IPS-NIHi11 (cell line): Measurements from ENCODE around the gene UACA.
A peak's percentile ranks its signal among the peaks of the same experiment; 100 is the strongest.

Experiments used
- DNase-seq: peaks from one replicate; pipeline ENCODE4 v3.0.0; 2012; ENCODE audit warnings: mixed read lengths, low spot score

The UACA gene

DNA sequence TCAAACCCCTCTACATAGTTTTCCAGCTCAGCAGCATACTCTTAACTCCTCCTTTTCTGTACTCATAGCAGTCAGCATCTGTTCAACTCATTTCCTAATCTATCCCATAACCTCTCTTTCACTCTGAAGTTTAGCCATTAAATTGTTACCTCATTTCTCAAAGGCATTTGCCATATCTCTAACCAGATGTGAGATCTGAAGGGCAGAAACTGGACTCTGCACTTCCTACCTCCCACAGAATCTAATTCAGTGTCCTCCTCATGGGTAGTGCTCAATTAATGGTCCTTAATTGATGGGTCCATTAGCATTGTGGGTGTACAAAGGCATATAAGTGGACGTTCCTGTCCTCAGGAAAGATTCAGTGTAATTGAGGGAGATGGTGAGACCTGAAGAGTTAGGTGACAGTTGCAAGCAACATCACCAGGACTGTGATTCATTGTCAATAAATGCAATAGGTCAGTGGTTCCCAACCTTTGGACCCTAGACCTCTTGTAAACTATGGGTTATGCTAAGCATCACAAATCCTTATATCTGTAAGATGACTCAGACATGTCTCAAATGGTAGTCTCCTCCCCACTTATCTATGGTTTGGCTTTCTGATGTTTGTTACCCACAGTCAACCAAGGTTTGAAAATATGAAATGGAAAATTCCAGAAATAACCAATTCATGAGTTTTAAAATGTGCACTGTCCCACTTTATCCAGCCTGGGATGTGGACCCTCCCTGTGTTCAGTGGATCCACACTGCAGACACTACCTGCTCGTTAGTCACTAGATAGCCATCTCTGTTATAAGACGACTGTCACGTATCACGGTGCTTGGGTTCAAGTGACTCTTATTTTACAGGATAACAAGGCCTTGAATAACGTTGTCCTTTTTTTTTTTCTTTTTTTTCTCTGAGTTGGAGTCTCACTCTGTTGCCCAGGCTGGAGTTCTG is 25.0 kb upstream of the UACA start:
- no peak for DNase-seq

DNA sequence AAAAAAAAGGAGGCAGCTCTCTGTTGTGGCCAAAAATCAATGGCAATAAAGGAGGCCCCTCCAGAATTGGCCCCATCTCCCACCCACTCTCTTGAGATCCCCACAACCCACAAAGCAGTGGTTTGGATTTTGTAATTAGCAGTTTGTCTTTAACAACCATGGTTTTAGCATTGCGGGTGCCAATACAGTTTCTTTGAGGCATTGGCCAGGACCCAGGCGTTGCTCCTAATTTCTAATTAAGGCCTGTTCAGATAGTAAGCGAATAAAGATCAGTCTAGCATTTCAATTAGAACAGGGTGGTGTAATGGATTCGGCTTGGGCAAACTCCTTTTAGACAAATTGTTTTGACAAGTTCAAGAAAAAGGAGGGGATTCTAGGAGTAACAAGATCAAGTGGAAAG is 23.6 kb upstream of the UACA start:
- DNase-seq, result no peak

DNA sequence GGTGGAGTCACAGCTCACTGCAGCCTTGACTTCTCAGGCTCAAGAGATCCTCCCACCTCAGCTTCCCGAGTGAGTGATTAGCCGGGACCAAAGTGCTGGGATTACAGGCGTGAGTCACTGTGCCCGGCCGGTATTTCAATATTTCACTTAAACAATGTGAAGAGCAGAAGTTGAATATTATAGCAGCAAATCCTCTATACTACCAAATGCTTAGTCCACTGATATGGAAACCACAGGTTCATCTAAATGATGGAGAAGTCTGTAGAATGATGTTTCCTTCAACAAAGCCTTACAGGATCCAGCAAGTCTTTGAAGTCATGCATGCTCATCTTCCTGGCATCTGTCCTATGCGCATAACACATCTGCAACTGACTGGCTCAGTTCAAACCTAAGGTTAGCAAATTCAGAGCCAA is 20.3 kb upstream of the UACA start:
- no peak for DNase-seq

DNA sequence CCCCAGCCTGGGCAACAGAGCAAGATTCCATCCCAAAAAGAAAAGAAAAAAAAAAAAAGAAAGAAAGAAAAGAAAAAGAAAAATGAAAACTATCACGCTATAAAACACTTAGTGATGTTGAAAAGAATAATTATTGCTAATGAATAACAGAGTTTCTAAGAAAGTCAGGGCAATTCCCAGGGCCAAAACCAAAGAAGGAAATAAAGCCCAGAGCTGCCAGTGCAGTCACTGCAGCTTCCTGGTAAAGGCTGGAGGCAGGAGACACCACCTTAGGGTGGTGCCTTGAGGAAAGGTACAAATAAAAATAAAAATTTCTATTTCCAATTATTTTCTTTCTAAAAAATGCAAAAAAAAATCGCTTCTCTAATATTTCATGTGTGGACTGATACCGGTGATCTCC is 19.7 kb upstream of the UACA start:
- no peak for DNase-seq

DNA sequence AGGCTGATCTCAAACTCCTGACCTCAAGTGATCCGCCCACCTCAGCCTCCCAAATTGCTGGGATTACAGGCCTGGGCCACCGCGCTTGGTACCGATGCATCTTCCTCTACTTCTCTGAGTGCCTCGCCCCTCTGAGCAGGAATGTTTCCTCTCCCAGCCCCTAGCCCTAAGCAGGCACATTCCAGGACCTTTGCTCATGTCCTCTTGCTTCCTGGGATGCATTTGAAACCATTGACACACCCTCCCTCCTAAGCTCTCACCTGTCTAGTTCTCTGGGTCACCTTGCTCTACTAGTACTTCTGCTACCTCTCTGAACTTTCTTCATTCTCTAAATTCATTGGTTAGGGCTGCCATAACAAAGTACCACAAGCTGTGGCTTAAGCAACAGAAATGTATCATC is 17.9 kb upstream of the UACA start:
- no peak for DNase-seq

DNA sequence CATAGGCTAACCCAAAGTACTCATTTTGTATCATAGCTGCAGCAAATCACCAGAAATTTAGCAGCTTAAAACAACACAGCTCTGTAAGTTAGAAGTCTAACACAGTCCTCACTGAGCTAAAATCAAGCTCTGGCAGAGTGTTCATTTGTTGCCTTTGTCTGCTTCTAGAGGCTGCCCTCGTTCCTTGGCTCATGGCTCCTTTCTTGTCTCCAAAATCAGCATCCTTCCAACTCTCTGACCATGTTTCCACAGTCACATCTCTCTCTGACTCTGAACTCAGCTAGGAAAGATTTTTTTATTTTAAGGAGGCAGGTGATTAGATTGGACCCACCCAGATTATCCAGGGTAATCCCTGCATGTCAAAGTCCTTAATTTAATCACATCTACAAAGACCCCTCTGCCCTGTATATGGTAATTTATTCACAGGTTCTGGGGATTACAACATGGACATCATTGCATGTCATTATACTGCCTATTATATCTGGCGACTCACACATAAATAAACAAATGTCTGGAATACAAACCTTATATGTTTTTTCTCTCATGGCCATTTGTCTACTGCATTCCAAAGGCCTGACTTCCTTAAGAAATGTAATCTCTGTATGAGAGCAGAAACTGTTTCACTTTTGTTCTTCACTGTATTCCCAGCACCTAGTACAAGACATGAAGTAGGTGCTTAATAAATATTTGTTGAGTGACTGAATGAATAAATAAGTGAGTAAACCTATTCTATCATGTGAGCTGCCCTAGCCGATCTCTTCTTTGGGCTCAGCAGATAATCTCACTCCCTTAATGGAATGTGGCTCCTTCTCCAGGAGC is 15.1 kb upstream of the UACA start:
- no peak for DNase-seq

DNA sequence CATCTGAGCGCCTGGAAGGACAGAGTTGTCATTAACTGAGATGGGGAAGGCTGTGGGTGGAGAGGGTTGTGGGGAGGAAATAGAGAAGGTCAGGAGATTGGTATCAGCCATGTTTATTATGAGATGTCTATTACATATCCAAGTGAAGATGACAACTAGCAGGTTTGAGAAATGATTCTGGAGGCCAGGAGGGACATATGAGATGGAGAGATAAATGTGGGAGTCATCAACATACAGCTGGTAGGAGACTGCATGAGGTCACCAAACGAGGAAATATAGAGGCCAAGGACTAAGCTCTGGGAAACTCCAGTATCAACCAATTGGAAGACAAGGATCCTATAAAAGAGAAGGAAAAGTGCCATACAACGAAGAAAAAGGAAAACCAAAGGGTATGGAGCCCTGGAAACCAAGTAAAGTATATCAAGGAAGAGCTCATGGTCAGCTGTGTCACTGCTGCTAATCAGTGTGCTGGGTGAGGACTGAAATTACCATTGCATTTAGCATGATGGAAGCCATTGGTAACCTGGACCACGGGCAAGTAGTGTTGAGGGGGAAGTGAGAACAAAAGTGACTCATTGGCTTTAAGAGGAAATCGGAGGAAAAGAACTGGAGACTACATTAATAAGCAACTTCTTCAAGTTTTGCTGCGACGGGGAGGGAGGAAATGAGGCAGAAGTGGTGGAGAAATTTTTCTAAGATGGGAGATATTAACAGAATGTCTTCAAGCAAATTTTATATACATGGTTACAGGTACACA is 14.0 kb upstream of the UACA start:
- DNase-seq, result no peak

DNA sequence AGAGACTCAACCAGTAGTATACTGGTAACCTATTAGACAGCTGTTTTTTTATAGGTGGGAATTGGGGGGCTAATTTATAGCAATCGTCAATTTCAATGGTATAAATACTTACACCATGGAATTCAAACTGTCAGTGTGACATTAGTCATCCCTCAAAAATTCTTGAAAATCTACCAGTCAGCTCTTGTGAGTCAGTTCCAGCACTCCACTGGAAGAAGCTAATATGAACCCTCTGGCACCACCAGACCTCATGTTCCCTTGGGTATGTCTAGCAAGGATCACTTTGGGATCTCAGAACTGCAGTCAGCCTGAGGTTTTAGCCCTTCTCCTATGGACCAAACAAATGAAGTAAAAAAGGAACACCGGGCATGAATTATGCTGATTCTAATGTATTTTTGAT is 11.8 kb upstream of the UACA start:
- DNase-seq, result no peak

DNA sequence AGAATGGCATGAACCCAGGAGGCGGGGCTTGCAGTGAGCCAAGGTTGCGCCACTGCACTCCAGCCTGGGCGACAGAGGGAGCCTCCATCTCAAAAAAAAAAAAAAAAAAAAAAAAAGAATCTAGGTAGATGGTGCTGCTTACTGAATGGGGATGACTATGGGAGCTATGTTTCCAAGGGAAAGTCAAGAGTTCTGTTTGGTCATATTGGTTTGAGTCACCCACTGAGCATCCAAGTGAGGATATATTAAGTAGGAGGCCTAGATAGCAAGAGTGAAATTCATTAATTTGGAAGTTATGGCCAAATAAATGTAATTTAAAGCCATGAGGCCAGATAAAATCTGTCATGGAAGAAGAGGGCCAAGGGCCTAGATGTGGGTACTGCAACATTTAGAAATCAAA is 9.0 kb upstream of the UACA start:
- no peak for DNase-seq

DNA sequence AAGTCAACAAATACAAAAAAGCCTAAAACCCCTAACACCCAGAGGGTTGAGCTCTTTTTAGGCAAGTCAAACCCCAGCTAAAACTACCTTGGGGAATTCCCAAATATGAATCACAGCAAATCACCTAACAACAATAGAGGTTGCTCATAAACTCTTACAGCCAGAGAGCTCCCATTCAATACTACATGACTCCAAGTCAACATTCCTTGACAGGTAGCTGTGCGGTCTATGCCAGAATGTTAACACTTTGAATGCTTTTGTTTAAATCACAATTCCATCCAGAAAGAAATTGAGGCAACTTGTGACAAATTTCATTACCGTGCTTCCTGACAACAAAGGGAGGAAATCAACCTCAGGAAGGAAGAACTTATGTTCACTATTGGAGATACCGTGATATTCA is 7.5 kb upstream of the UACA start:
- no peak for DNase-seq

DNA sequence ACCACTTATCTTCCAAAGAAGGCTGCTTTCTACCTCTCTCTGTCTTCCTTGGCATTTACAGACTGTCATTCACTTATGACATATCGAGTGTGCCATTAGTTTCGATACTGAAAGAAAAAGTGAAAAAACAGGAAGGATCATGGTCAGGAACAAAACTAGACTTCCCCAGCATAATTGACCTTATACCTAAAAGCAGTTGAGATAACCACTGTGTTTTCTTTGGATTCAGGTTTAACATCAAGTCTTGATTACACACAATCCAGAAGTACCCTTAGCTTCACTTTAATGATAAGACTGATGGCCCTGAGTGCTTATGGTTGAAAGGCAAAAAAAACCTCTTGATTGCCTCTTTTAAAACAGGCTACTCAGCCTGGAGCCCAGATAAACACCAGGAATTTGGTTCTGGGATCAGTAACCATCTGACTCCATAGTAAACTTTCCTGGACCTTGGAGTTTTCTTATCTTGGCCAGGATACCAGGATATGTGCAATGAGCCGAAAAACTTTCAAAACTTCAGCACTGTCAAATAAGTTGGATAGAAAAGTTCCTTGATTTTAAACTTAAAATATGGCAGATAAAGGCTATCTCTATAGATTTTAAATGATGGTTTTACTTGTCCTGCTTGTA is 5.0 kb upstream of the UACA start:
- no peak for DNase-seq

DNA sequence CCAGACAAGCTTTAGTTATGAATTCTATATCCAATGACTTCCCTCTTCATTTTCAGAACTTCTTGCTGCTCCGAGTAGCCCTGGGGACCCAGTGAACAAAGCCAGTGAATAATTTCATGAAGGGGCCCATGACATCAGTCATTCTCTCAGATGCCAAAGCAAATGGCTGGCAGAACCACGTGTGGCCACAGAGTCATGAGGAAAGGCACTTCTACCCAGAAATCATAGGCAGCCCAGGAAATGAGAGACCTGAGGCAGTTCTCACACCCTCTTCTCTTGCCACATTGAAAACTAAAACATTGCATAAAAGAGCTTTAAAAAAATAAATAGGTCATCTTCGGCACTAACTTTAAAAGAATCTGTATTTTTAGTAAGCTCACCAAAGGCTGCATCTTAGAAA is 4.3 kb upstream of the UACA start:
- no peak for DNase-seq

DNA sequence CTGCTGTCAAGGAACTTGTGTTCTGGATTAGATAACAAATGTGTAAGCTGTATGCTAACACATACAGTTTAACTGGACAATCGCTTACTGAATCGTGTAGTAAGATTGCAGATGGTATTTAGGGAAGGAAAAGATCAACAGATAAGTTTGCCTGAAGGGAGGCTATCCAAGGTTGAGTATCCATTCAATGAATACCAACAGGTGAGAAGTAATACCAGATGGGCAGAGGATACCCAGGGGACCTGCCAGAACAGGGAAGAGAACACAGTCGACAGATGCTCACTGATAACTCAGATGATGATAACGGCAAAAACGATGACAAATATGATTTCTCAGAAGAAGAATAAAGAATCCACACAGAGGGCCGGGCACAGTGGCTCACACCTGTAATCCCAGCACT is 3.2 kb upstream of the UACA start:
- no peak for DNase-seq

DNA sequence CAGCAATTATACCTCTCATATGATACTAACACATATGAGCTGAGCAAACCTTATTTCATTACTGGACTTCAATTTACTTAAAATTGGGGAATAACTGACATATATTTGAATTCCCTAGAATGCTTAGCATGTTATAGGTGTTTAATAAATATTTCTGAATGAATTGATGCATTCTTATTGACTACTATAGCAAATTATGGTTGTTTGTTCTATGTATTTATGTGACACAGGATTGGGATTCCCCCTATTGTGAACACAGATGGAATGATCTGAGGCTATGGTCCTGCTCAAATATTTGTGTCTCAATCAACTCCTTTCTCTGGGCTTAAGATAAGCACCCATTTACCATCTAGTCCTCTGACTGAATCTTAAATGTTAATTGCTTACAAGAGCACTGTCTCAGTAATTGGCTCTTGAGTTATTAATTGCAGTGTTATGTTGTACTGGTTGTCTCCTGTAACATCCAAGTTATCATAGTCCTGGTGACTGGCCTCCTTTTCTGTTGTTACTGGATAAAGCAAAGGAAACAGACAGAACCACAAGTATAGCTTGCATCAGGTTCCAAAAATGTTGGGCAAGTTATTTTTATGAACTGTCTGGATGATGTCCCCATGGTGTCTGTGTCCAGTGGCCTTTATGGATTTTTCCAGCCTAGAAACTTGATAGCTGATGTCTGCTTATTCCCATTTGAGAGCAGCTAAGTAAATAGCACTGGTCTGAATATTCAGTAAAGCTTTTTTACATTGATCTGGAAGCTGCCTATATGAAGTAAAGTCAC is 2.3 kb upstream of the UACA start:
- no peak for DNase-seq

DNA sequence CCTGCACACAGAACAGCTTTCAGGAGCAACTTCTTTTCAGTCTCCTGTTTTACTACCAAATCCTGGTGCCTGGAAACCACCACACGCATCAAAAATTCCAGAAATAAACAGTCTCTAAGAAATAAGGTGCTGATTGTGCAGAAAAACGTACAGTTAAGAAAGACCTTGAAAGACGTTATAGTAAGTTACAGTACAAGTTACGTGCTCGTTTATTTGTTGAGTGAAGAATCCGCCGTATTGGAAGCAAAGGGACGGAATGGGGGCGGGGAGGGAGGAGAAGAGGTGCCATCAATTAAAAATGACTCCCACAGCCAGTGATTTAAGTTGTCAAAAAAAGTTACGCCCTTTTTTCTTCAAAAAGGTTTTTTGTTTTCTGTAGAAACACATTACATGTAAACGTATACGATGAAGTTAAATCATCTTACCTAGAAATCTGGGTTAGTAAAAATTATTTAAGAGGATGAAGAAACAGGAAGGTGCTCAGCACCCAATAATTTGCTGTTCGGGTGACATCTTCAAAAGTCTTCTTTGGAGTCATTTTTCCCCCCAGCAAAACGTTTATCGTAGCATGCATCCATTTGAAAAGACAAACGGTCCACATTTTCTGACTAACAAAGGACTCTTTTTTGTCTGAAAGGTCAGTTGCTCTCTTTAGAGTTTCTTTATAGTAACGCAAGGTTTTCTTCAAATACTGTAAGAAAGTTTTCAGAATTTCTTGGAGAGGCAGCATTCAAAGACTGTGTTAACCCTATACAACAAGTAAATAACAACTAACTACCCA is 782 bp upstream of the UACA start:
- DNase-seq, result no peak

DNA sequence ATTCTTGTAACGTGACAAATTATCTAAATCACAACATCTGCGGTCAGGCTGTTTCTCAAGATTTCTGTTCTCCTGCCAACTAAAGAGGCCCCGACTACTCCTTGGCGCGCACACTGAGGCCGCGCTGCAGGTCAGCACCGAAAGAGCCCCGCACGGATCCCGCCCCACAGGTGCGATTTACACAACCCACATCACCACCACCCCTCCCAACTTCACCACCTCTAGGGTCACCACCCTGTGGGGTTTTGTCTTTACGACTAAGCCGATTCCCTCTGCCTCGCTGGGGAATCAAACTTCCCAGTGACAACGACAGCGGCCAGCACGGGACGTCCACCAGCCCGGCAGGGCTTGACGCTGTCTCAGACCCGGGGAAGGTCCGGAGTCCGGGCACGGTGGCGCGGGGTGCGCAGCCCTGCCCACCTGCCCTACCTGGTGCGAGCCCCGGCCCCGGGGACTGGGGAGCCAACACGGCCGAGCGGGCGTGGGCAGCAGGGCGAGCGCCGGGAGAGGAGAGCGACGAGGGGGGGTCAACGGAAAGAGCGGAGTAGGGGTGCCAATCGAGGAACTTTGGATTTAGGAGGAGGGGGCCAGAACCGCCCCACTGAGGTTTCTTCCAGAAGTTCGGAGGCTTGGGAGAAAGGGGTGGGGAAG is 764 bp downstream of the UACA start:
- peak; percentile 36 for DNase-seq

DNA sequence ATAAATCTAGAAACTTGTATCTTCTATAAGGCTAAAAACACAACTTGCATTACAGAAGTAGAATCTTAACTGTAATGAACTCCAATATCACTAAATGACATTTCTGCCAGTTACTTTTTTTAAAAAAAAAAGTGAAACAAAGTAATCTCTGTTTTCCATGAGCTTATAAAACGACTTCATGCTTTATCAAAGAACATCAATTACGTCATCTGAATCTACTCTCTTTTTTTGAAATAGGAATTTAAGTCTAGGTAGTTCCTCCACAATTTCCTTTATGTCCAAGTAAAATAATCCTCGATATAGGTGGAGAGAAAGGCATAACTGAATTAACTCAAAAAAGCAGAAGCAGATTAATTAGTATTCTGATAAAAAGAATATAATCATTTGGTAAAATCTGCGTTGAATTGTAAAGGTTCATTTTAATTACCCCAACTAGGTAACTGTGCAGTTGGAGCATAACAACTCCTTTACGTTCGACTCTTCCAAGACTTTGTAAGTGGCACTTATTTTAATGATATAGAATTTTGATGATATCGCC is 1.4 kb downstream of the UACA start:
- no peak for DNase-seq

DNA sequence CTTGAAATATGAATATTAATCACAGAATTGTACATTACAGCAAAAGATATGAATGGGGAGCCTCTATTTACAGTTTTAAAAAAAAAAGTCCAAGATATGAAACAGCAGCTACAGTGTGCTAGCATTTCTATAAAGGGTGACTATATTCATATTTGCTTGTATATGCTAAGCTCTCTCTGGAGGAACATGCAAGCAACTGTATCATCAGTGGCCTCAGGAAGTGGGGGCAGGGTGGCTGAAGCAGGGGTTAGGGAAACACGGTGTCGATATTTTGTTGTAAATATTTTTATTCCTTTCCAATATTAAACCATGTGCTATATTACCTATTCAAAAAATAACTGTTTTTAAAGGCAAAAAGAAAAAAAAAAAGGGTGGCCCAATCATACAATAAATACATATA is 2.3 kb downstream of the UACA start:
- DNase-seq, result no peak

DNA sequence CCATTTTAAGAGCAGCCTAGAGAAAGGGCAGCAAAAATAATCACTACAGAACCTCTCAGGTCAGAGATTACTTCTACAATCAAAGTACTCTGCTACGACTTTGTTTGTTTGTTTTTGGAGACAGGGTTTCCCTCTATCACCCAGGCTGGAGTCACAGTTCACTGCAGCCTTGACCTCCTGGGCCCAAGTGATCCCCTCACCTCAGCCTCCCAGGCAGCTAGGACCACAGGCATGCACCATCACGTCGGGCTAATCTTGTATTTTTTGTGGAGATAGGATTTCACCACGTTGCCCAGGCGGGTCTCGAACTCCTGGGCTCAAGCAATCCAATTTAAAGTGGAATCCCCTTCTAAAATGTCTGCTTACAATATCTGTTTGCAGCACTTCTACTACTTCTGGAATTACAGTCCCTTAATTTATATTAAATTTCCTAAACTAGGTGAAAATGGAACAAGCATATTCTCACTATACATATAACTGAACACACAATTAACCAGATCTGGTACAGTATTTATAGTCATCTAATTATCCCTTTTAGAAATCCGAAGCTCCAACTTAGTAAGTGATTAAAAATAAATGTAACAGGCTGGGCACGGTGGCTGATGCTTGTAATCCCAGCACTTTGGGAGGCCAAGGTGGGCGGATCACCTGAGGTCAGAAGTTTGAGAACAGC is 4.4 kb downstream of the UACA start:
- no peak for DNase-seq
